HG02938 (cell line): ENCODE results near the gene PRUNE2.
"Not testable (repeated sequence)": the region's sequence is repeated elsewhere in the genome, so short reads cannot be mapped to it uniquely, and the experiment has no call there.

Source experiments
- ATAC-seq: cut with Tn5 transposase; IDR thresholded peaks from one replicate; pipeline ENCODE4 v1.9.1; 2021; ENCODE audit warnings: mild to moderate bottlenecking, moderate library complexity; ENCODE audit not compliant: unreplicated experiment

Gene PRUNE2

DNA sequence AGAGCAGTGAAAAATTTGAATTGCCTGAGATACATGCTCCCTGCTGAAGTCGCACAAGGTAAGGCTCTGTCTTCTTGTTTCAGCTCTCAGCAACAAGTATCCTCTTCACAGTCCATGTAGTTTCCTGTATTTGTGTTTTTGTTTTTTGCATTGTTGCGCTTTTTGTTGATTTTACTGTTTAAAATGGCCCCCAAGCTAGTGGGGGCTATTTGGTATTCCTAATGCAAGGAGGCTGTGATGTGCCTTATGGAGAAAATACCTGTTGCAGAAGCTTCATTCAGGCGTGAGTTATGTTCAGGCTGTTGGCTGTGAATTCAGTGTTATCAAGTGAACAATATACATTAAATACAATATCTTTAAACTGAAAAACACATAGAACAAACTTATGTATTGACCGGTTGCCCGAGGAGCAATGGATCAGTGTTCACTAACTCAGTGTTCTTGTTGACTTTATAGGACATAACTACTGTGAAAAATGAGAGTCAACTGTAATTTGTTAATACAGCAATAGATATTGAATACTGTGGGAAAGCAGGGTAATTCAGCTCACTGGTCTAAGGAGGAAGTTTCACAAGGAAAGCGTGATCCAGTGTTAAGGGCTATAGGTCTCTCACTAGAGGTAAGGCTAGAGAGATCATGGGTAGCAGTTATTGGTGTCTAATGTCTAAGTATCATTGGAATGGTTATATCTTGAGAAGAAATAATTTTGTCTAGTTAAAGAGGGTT, 296.5 kb downstream of the PRUNE2 start:
- ATAC-seq: no peak

DNA sequence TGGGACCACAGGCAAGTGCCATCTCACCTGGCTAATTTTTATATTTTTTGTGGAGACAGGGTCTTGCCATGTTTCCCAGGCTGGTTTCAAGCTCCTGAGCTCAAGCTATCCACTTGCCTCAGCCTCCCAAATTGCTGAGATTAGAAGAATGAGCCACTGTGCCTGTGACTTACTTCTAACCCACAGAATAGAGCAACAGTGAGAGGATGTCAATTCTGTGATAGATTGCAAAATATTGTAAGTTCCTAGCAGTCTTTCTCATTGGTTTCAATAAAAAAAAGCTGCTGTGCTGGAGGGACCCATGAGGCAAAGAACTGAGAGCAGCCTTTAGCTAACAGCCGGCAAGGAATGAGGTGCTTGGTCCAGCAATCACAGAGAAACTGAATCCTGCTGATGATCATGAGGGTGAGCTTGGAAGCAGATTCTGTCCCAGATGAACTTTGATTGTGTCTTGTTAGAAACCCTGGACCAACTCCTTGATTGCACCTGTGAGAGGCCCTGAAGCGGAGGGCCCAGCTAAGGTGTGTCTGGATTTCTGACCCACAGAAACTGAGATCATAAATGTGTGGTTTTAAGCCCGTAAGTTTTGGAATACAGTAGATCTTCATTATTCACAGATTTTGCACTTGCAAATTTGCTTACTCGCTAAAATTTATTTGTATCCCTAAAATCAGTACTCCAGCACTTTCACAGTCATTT, 297.2 kb downstream of the PRUNE2 start:
- ATAC-seq: no peak

GRCh38 chr9:76607730-76608436, 298.0 kb downstream of the PRUNE2 start:
- ATAC-seq: no peak

DNA sequence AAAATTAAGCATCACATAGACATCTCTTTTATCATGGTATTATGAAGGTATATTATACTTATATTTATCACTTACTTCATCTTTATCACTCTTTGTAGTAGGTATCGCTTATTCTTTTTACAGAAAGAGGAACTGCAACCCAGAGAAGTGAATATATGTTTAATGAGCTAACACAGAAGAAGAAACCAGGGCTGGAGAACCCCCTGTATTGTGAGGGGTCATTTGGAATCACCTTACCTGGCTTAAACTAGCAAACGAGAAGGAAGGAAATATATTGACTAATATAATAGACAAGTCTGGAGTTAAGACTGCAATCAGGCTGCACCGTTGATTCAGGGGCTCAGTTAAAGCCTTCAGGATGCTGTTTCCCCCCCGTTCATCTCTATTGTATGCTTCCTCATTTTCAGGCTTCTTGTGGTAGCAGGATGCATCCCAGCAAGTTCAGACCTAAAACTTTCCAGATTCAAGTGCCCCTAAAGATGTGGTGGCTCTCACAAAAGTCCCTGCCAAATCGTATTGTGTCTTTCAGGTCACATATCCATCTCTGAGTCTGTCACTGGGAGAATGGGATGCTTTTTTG, 300.5 kb downstream of the PRUNE2 start:
- peak; percentile 92 for ATAC-seq

GRCh38 chr9:76603931-76604570, 301.9 kb downstream of the PRUNE2 start:
- ATAC-seq: no peak

- ATAC-seq: no peak
Measured at GRCh38 chr9:76603448-76603895, 302.4 kb downstream of the PRUNE2 start.

GRCh38 chr9:76602199-76602598, 303.7 kb downstream of the PRUNE2 start:
- ATAC-seq: no peak

- ATAC-seq: no peak
Measured at GRCh38 chr9:76600007-76600615, 305.8 kb downstream of the PRUNE2 start.

- ATAC-seq: no peak
Measured at GRCh38 chr9:76598981-76599380, 306.9 kb downstream of the PRUNE2 start.

- no peak for ATAC-seq
Measured at GRCh38 chr9:76595645-76596044, 310.3 kb downstream of the PRUNE2 start.

DNA sequence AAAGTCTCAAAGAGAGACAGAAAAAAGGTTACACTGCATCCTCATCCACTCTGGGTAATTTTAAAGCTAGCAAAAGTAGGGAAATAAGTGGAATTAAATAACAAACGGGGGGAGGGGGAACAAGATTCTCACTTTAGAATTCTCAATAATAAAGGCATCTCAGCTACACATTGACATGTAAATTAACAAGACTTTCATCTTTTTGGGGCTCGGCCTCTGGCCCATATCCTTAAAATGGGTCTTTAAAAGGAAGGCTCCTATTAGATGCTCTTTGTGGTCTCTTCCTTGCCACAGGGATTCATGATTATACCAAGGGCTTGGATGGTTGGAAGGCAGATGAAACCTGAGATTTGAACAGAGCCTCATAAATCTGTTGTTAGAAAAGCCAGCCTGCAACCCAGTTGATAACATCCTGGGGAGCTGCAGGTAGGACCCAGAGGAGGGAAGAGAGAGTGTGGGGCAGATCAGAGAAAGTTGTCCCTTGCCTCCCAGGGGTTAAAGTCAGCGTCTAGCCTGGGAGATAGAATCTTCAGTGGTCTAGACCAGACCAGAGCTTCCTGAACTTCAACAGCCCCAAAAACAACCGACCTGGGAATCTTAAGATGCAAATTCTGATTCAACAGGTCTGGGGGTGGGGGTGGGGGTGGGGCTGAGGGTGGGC, 311.0 kb downstream of the PRUNE2 start:
- no peak for ATAC-seq

GRCh38 chr9:76593961-76594735, 311.8 kb downstream of the PRUNE2 start:
- ATAC-seq: not testable (repeated sequence)

- no peak for ATAC-seq
Measured at GRCh38 chr9:76592974-76593347, 313.0 kb downstream of the PRUNE2 start.

GRCh38 chr9:76592091-76592973, 313.6 kb downstream of the PRUNE2 start:
- ATAC-seq: no peak

DNA sequence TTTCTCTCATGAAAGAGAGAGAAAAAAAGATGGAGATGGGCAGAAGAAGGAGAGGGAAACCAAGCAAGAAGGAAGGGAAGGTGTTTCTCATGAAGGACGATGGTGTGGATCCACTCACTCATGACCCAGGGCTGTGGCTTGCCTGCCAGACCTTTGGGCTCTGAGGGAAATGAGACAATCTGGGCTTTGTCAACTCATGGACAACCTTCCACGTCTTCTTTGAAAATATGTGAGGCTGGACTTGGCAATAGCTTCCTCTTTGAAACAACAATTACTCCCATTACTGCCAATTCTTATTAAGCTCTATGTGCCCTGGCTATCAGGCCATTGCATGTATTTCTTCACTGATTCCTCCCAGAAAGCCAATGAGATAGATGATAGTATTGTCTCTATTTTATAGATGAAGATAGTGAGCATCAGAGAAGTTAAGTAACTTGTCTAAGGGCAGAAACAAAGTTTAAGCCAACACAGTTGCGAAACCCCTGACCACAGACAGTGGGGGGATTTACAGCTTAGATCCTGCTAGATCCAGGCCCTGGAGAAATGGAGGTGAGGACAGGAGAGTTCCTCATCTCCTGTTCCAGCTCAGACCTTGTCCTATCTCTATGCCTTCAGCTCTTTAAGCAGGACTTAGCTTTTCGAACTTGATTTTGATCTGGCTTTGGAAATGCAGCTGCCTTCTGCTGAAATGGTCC, 314.5 kb downstream of the PRUNE2 start:
- no peak for ATAC-seq

- ATAC-seq: no peak
Measured at GRCh38 chr9:76588316-76588715, 317.6 kb downstream of the PRUNE2 start.

DNA sequence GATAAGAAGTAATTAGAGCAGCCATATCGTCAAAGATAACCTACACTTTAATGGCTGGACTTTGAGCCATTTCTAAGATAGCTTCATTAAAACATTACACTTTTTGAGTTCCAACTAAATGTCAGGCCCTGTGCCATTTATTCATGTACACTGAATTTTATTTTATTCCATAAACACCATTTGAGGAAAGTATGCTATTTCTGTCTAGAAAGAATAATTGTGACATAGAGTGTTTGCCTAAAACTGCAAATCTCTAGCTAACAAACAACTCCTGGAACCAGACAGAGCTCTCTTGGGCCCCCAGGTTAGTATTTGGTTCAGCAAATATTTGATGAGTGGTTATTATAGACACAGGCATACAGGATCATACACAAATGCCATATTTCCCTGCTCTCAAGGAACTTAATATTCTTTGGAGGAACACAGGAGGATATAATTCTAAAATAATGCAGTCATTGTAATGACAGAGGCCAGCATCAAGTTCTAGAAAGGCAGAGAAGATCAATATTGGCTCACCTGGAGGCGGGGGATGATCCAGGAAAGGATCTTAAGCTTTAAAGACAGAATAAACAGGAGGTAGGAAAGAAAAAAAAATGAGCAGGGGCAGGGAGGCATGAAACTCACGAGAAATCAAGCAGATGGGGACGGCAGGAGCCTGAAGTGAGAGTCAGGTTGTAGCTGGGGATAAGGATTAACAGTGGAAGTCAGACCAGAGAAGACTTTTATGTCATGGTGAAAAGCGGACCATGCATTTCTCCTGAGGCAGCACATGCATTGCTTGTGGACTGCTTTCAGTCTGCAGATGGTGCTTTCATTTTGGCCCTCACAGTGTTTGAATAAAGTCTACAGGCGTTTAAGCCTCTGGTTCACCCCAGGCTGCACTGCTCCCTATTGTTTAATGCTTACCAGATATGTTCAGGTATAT, 319.3 kb downstream of the PRUNE2 start:
- ATAC-seq: no peak
